SK-N-SH (cell line): ENCODE results near the gene ALDH7A1. TPM values are rescaled to one million over a fixed set of nuclear protein-coding genes. Genes with fewer than 3 reads are reported as not detected.

Experiments
- CTCF ChIA-PET: fragments of 300-600, 350-600 bp; formaldehyde crosslinking; extraction: SDS; loops from one replicate; lab custom pipeline; 2021; lab: Yijun Ruan, JAX
- POLR2A ChIA-PET: fragments of 350-600 bp; sonication (Branson Sonifier 250); formaldehyde crosslinking; extraction: SDS; loops from one replicate; lab custom pipeline; 2020; ENCODE audit warnings: antibody characterized with exemption, inconsistent platforms; lab: Yijun Ruan, JAX
- DNase-seq: peaks from one replicate; pipeline ENCODE4 v3.0.0; 2012
- H2AFZ ChIP-seq: fragments of 200-600 bp; sonication (generic); 2 replicates; pipeline ENCODE4 v1.8.1; 2016; ENCODE audit warnings: antibody characterized with exemption, mild to moderate bottlenecking, low read depth
- H3F3A ChIP-seq: fragments of 200-600 bp; sonication (generic); replicated peaks from 2 replicates; pipeline ENCODE3; 2016; ENCODE audit warnings: antibody characterized with exemption, mild to moderate bottlenecking; ENCODE audit not compliant: insufficient read depth
- H3K27ac ChIP-seq, 2 experiments: fragments of 200-500 bp in 1 of 2; fragments of 200-600 bp in 1 of 2; sonication (Bioruptor generic) in 1 of 2; sonication (generic), shearing (Covaris generic) in 1 of 2; 2 replicates each; pipeline versions ENCODE4 v1.5.1 to v1.6.1; 2014 to 2016; ENCODE audit warnings: low read depth in 2 of 2, inconsistent platforms in 1 of 2, low read length in 1 of 2, mild to moderate bottlenecking in 1 of 2, mixed read lengths in 1 of 2
- H3K27me3 ChIP-seq: fragments of 200-600 bp; sonication (generic), shearing (Covaris generic); 2 replicates; pipeline ENCODE4 v1.6.1; 2016; ENCODE audit warnings: mixed run types; ENCODE audit not compliant: insufficient read depth
- H3K36me3 ChIP-seq, 2 experiments: fragments of 200-500 bp in 1 of 2; fragments of 200-600 bp in 1 of 2; sonication (Bioruptor generic) in 1 of 2; sonication (generic) in 1 of 2; replicated peaks in 1 of 2; 2 replicates each; pipeline versions ENCODE3 to v1.5.1; 2014 to 2016; ENCODE audit warnings: low read length in 1 of 2, mild to moderate bottlenecking in 1 of 2; ENCODE audit not compliant: insufficient read depth in 2 of 2, control insufficient read depth in 1 of 2
- H3K4me1 ChIP-seq, 2 experiments: fragments of 200-500 bp in 1 of 2; fragments of 200-600 bp in 1 of 2; sonication (Bioruptor generic) in 1 of 2; sonication (generic), shearing (Covaris generic) in 1 of 2; 2 replicates each; pipeline versions ENCODE4 v1.5.1 to v1.6.1; 2014 to 2016; ENCODE audit warnings: low read depth in 1 of 2, low read length in 1 of 2, mixed run types in 1 of 2; ENCODE audit not compliant: insufficient read depth in 2 of 2, control insufficient read depth in 1 of 2
- H3K4me2 ChIP-seq: fragments of 200-600 bp; sonication (generic), shearing (Covaris generic); 2 replicates; pipeline ENCODE4 v1.6.1; 2017; ENCODE audit warnings: mixed run types
- H3K4me3 ChIP-seq, 2 experiments: fragments of 200-500 bp in 1 of 2; fragments of 200-600 bp in 1 of 2; sonication (Bioruptor generic) in 1 of 2; sonication (generic), shearing (Covaris generic) in 1 of 2; 2 replicates each; pipeline versions ENCODE4 v1.5.1 to v1.8.1; 2014 to 2016; ENCODE audit warnings: low read depth in 2 of 2, inconsistent platforms in 1 of 2, low read length in 1 of 2, mild to moderate bottlenecking in 1 of 2, mixed read lengths in 1 of 2, moderate library complexity in 1 of 2
- H3K79me2 ChIP-seq: fragments of 200-600 bp; sonication (generic); 2 replicates; pipeline ENCODE4 v1.8.1; 2017; ENCODE audit warnings: mild to moderate bottlenecking; ENCODE audit not compliant: insufficient read depth
- H3K9ac ChIP-seq: fragments of 200-600 bp; sonication (generic); 2 replicates; pipeline ENCODE4 v1.6.1; 2017; ENCODE audit warnings: mixed run types
- H3K9me2 ChIP-seq: fragments of 200-600 bp; sonication (generic); 2 replicates; pipeline ENCODE4 v1.6.1; 2017; ENCODE audit warnings: mixed run types
- H3K9me3 ChIP-seq: fragments of 200-600 bp; sonication (generic); 2 replicates; pipeline ENCODE4 v1.6.1; 2017; ENCODE audit warnings: mixed run types, mild to moderate bottlenecking, moderate library complexity
- H4K20me1 ChIP-seq: fragments of 200-600 bp; sonication (generic); 2 replicates; pipeline ENCODE4 v1.6.1; 2017; ENCODE audit warnings: mild to moderate bottlenecking, mixed run types; ENCODE audit not compliant: insufficient read depth
- CTCF ChIP-seq: fragments of 200-600 bp; sonication (generic); IDR thresholded peaks from 2 replicates; pipeline ENCODE4 v1.6.1; 2017; ENCODE audit warnings: antibody characterized with exemption, mild to moderate bottlenecking, moderate library complexity
- FOSL2 ChIP-seq: IDR thresholded peaks from 2 replicates; pipeline ENCODE4 v1.4.0; 2012; ENCODE audit warnings: low read depth, mild to moderate bottlenecking, moderate library complexity, borderline replicate concordance
- FOXJ3 ChIP-seq: sonication (generic); formaldehyde crosslinking; IDR thresholded peaks from 2 replicates; pipeline ENCODE4 v1.5.1; 2020; ENCODE audit warnings: mild to moderate bottlenecking, missing genetic modification reagents
- FOXM1 ChIP-seq: IDR thresholded peaks from 2 replicates; pipeline ENCODE4 v1.4.0; 2012; ENCODE audit warnings: low read depth, mild to moderate bottlenecking
- GABPA ChIP-seq: IDR thresholded peaks from 2 replicates; pipeline ENCODE4 v1.4.0; 2012; ENCODE audit warnings: low read depth, mild to moderate bottlenecking
- GATA2 ChIP-seq: sonication (generic); formaldehyde crosslinking; IDR thresholded peaks from 2 replicates; pipeline ENCODE4 v1.5.0; 2020; ENCODE audit warnings: mild to moderate bottlenecking, missing genetic modification reagents
- JUND ChIP-seq: IDR thresholded peaks from 2 replicates; pipeline ENCODE4 v1.4.0; 2012
- MEF2A ChIP-seq: IDR thresholded peaks from 2 replicates; pipeline ENCODE4 v1.4.0; 2012; ENCODE audit warnings: low read depth, borderline replicate concordance
- NFIC ChIP-seq: IDR thresholded peaks from 2 replicates; pipeline ENCODE4 v1.4.0; 2012; ENCODE audit warnings: borderline replicate concordance
- POLR2AphosphoS5 ChIP-seq: IDR thresholded peaks from 2 replicates; pipeline ENCODE4 v1.6.1; 2012; ENCODE audit warnings: low read depth, low read length
- RCOR1 ChIP-seq: fragments of 150-350 bp; IDR thresholded peaks from 2 replicates; pipeline ENCODE4 v1.6.1; 2017; ENCODE audit warnings: antibody characterized with exemption, low read length
- RFX5 ChIP-seq: IDR thresholded peaks from 2 replicates; pipeline ENCODE4 v1.6.1; 2012; ENCODE audit warnings: mild to moderate bottlenecking, improper control_type of control experiment, low read length
- SIN3A ChIP-seq: IDR thresholded peaks from 2 replicates; pipeline ENCODE4 v1.6.1; 2012; ENCODE audit warnings: low read depth, mild to moderate bottlenecking, low read length, moderate library complexity, borderline replicate concordance
- SMC3 ChIP-seq: IDR thresholded peaks from 2 replicates; pipeline ENCODE4 v1.6.1; 2012; ENCODE audit warnings: low read depth, low read length, improper control_type of control experiment
- TAF1 ChIP-seq: IDR thresholded peaks from 2 replicates; pipeline ENCODE4 v1.6.1; 2012; ENCODE audit warnings: low read depth, mild to moderate bottlenecking, low read length, moderate library complexity, borderline replicate concordance
- TCF12 ChIP-seq: IDR thresholded peaks from 2 replicates; pipeline ENCODE4 v1.4.0; 2012
- TEAD4 ChIP-seq: IDR thresholded peaks from 2 replicates; pipeline ENCODE4 v1.4.0; 2012; ENCODE audit warnings: mild to moderate bottlenecking, borderline replicate concordance; ENCODE audit not compliant: insufficient read depth
- USF1 ChIP-seq: IDR thresholded peaks from 2 replicates; pipeline ENCODE4 v1.4.0; 2012; ENCODE audit warnings: low read depth, borderline replicate concordance
- YY1 ChIP-seq: IDR thresholded peaks from 2 replicates; pipeline ENCODE4 v1.4.0; 2012; ENCODE audit warnings: low read depth, mild to moderate bottlenecking
- WGBS: methylation state at CpG from one replicate; pipeline ENCODE4 v1.1.6; 2017; ENCODE audit warnings: low lambda C conversion rate; 5-methylcytosine and 5-hydroxymethylcytosine counted together
- polyA plus RNA-seq, 3 experiments: library from polyadenylated mRNA; depleted of rRNA; stranded (reverse); fragments of >200 nt; gene quantifications; 2 replicates each; pipeline ENCODE4 v1.2.3, GENCODE V29; 2012
- TF ChIP-seq, protein P1 (sequence below): IDR thresholded peaks from 2 replicates; pipeline ENCODE4; 2012
- TF ChIP-seq, protein P2 (sequence below): IDR thresholded peaks from 2 replicates; pipeline ENCODE4 v1.6.1; 2012; ENCODE audit warnings: mild to moderate bottlenecking, low read depth, low read length, moderate library complexity
- TF ChIP-seq, protein P3 (sequence below): fragments of 150-350 bp; IDR thresholded peaks from 2 replicates; pipeline ENCODE4 v1.6.1; 2016; ENCODE audit warnings: mild to moderate bottlenecking, low read depth, low read length

The ALDH7A1 gene
- polyA plus RNA-seq, 1 of the 3 experiments (the other 2 are of a cell fraction), result 44.5 TPM

GRCh38 chr5:126542441-126542840, 52.6 kb downstream of the ALDH7A1 start:
- Histone ChIP-seq H3K79me2 (no peaks in the 10 kb centered on the region), H3K4me3 (no peak overlapping the region), H4K20me1 (no peaks in the 10 kb centered on the region), H3F3A (no peaks in the 10 kb centered on the region), H3K9ac (no peak overlapping the region), H3K9me2 (no peaks in the 10 kb centered on the region), H3K27ac (no peak overlapping the region), H3K36me3 (peaks cover 4 to 6% of the 10 kb centered on the region in 2 experiments), H3K4me2 (no peak overlapping the region), H3K4me1 (no peaks in the 10 kb centered on the region), H3K27me3 (no peaks in the 10 kb centered on the region), H3K9me3 (no peaks in the 10 kb centered on the region), H2AFZ (no peak overlapping the region)
- POLR2A ChIA-PET, result no interaction called here
- 50% methylated on average over 2 of the region's 2 CpGs for WGBS
- TF ChIP-seq NFIC (no peak), CTCF (no peak), POLR2AphosphoS5 (no peak), GATA2 (no peak), TCF12 (no peak), USF1 (no peak), RCOR1 (no peak), FOXM1 (no peak), MEF2A (no peak), FOSL2 (no peak), TEAD4 (no peak), YY1 (no peak)
- TF ChIP-seq, protein P1, sequence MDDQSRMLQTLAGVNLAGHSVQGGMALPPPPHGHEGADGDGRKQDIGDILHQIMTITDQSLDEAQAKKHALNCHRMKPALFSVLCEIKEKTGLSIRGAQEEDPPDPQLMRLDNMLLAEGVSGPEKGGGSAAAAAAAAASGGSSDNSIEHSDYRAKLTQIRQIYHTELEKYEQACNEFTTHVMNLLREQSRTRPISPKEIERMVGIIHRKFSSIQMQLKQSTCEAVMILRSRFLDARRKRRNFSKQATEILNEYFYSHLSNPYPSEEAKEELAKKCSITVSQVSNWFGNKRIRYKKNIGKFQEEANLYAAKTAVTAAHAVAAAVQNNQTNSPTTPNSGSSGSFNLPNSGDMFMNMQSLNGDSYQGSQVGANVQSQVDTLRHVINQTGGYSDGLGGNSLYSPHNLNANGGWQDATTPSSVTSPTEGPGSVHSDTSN, result no peak
- CTCF ChIA-PET, result interaction anchor here (1.0 to 6.2 kb wide), 3 partner anchors 187 to 204 kb away, joined by 3 to 39 read pairs (median 11); no protein-coding TSS in a partner anchor
- DNase-seq, result no peak

DNA sequence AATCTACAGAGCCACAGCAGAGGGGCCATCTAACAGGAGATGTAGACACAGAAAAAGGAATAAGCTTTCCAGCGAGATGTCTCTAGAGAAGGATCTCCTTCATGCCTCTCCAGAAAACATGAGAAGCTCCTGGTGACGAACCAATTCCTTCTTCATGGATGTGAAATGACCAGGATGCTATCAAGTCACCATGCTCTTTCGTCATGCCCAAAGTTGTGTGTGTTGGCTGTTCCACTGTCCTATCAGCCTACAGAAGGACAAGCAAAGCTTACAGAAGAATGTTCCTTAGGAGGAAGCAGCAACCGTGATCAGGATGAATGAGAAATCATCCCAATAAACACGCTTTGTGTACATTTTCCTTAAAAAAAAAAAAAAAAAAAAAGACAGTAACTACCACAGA, 54.4 kb downstream of the ALDH7A1 start:
- no peak for DNase-seq
- 83% methylated on average over 5 of the region's 5 CpGs for WGBS
- H3K4me2 ChIP-seq, result no peak overlapping the region
- H3K27ac ChIP-seq, result no peak overlapping the region
- no peaks in the 10 kb centered on the region for H3K9me3 ChIP-seq
- no peaks in the 10 kb centered on the region for H3F3A ChIP-seq
- no peak overlapping the region for H2AFZ ChIP-seq
- ChIA-PET CTCF (interaction anchor here (0.8 to 6.2 kb wide), 8 partner anchors 17 to 202 kb away, joined by 3 to 39 read pairs (median 6); partner anchors contain the start of genes ALDH7A1 and PHAX), POLR2A (no interaction called here)
- no peak overlapping the region for H3K4me3 ChIP-seq
- no peaks in the 10 kb centered on the region for H3K79me2 ChIP-seq
- H3K9me2 ChIP-seq, result no peaks in the 10 kb centered on the region
- H4K20me1 ChIP-seq, result no peaks in the 10 kb centered on the region
- H3K36me3 ChIP-seq, result peaks cover 0 to 6% of the 10 kb centered on the region in 2 experiments
- H3K9ac ChIP-seq, result no peak overlapping the region
- no peaks in the 10 kb centered on the region for H3K27me3 ChIP-seq
- no peaks in the 10 kb centered on the region for H3K4me1 ChIP-seq
- TF ChIP-seq FOXJ3 (CRISPR knock-in tag) (no peak), SIN3A (no peak), SMC3 (no peak), FOSL2 (no peak), TEAD4 (no peak), GABPA (no peak), JUND (no peak), RFX5 (no peak), TAF1 (no peak)
- TF ChIP-seq, protein P2, sequence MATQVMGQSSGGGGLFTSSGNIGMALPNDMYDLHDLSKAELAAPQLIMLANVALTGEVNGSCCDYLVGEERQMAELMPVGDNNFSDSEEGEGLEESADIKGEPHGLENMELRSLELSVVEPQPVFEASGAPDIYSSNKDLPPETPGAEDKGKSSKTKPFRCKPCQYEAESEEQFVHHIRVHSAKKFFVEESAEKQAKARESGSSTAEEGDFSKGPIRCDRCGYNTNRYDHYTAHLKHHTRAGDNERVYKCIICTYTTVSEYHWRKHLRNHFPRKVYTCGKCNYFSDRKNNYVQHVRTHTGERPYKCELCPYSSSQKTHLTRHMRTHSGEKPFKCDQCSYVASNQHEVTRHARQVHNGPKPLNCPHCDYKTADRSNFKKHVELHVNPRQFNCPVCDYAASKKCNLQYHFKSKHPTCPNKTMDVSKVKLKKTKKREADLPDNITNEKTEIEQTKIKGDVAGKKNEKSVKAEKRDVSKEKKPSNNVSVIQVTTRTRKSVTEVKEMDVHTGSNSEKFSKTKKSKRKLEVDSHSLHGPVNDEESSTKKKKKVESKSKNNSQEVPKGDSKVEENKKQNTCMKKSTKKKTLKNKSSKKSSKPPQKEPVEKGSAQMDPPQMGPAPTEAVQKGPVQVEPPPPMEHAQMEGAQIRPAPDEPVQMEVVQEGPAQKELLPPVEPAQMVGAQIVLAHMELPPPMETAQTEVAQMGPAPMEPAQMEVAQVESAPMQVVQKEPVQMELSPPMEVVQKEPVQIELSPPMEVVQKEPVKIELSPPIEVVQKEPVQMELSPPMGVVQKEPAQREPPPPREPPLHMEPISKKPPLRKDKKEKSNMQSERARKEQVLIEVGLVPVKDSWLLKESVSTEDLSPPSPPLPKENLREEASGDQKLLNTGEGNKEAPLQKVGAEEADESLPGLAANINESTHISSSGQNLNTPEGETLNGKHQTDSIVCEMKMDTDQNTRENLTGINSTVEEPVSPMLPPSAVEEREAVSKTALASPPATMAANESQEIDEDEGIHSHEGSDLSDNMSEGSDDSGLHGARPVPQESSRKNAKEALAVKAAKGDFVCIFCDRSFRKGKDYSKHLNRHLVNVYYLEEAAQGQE, result no peak
- TF ChIP-seq, protein P3, sequence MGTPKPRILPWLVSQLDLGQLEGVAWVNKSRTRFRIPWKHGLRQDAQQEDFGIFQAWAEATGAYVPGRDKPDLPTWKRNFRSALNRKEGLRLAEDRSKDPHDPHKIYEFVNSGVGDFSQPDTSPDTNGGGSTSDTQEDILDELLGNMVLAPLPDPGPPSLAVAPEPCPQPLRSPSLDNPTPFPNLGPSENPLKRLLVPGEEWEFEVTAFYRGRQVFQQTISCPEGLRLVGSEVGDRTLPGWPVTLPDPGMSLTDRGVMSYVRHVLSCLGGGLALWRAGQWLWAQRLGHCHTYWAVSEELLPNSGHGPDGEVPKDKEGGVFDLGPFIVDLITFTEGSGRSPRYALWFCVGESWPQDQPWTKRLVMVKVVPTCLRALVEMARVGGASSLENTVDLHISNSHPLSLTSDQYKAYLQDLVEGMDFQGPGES, result no peak
